Measurements from ENCODE around the gene PPP1R26.

- TF ChIP-seq, protein P1, sequence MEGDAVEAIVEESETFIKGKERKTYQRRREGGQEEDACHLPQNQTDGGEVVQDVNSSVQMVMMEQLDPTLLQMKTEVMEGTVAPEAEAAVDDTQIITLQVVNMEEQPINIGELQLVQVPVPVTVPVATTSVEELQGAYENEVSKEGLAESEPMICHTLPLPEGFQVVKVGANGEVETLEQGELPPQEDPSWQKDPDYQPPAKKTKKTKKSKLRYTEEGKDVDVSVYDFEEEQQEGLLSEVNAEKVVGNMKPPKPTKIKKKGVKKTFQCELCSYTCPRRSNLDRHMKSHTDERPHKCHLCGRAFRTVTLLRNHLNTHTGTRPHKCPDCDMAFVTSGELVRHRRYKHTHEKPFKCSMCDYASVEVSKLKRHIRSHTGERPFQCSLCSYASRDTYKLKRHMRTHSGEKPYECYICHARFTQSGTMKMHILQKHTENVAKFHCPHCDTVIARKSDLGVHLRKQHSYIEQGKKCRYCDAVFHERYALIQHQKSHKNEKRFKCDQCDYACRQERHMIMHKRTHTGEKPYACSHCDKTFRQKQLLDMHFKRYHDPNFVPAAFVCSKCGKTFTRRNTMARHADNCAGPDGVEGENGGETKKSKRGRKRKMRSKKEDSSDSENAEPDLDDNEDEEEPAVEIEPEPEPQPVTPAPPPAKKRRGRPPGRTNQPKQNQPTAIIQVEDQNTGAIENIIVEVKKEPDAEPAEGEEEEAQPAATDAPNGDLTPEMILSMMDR (IDR thresholded peaks at IDR 0.05): no peak
- no peak for TF ChIP-seq EZH2 (IDR thresholded peaks at IDR 0.05)
Observed at GRCh38 chr9:135512241-135512603, 32.6 kb downstream of the PPP1R26 start.
